ENCODE results near the gene ZNF33A.

DNA sequence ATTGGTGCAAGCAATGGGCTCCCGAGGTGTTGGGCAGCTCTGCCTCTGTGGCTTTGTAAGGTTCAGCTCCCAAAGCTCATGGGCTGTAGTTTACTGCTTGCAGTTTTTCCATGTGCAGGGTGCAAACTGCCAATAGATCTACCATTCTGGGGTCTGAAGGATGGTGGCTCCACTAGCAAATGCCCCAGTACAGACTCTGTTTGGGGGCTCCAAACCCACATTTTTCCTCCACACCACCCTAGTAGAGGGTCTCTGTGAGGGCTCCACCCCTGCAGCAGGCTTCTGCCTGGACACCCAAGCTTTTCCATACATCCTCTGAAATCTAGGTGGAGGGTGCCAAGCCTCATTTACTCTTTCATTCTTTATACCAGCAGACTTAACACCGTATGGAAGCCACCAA, 66.2 kb downstream of the ZNF33A start:
- no peak for TF ChIP-seq POLR2AphosphoS5 (IDR thresholded peaks at IDR 0.05)
- TF ChIP-seq, protein P1, sequence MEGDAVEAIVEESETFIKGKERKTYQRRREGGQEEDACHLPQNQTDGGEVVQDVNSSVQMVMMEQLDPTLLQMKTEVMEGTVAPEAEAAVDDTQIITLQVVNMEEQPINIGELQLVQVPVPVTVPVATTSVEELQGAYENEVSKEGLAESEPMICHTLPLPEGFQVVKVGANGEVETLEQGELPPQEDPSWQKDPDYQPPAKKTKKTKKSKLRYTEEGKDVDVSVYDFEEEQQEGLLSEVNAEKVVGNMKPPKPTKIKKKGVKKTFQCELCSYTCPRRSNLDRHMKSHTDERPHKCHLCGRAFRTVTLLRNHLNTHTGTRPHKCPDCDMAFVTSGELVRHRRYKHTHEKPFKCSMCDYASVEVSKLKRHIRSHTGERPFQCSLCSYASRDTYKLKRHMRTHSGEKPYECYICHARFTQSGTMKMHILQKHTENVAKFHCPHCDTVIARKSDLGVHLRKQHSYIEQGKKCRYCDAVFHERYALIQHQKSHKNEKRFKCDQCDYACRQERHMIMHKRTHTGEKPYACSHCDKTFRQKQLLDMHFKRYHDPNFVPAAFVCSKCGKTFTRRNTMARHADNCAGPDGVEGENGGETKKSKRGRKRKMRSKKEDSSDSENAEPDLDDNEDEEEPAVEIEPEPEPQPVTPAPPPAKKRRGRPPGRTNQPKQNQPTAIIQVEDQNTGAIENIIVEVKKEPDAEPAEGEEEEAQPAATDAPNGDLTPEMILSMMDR (IDR thresholded peaks at IDR 0.05): no peak
